ENCODE measurements around the gene IL19. TPM values are rescaled to one million over a fixed set of nuclear protein-coding genes. Genes with fewer than 3 reads are reported as not detected.

The IL19 gene
- not detected in 2 replicates for total RNA-seq

- no peak for DNase-seq (ENCODE audit: low read depth in 2 of 2)
Observed at GRCh38 chr1:206770531-206771337, at the start of gene IL19. TSS of gene IL19 (plus strand) at chr1:206770773. CDS start at chr1:206836663, 65,890 bp downstream.

GRCh38 chr1:206721454-206721853, 49.1 kb upstream of the IL19 start:
- no peak for DNase-seq (ENCODE audit: low read depth in 2 of 2)

- DNase-seq (ENCODE audit: low read depth in 2 of 2): no peak
Observed at GRCh38 chr1:206722751-206723461, 47.7 kb upstream of the IL19 start.

- DNase-seq (ENCODE audit: low read depth in 2 of 2): no peak
Observed at GRCh38 chr1:206723462-206723804, 47.1 kb upstream of the IL19 start.

- no peak for DNase-seq (ENCODE audit: low read depth in 2 of 2)
Observed at GRCh38 chr1:206723805-206724472, 46.6 kb upstream of the IL19 start.

GRCh38 chr1:206725109-206725963, 45.2 kb upstream of the IL19 start:
- peak in 1 of 2 donors; percentile 47 for DNase-seq (ENCODE audit: low read depth in 2 of 2)

GRCh38 chr1:206727981-206728696, 42.4 kb upstream of the IL19 start:
- DNase-seq (ENCODE audit: low read depth in 2 of 2): no peak

- DNase-seq (ENCODE audit: low read depth in 2 of 2): no peak
Observed at GRCh38 chr1:206728697-206728987, 41.9 kb upstream of the IL19 start.

- no peak for DNase-seq (ENCODE audit: low read depth in 2 of 2)
Observed at GRCh38 chr1:206729050-206729449, 41.5 kb upstream of the IL19 start.

GRCh38 chr1:206729507-206729906, 41.1 kb upstream of the IL19 start:
- DNase-seq (ENCODE audit: low read depth in 2 of 2): no peak

GRCh38 chr1:206732508-206732907, 38.1 kb upstream of the IL19 start:
- DNase-seq (ENCODE audit: low read depth in 2 of 2): no peak

GRCh38 chr1:206732992-206733391, 37.6 kb upstream of the IL19 start:
- DNase-seq (ENCODE audit: low read depth in 2 of 2): no peak

- peak in 1 of 2 donors; percentile 37 for DNase-seq (ENCODE audit: low read depth in 2 of 2)
Observed at GRCh38 chr1:206734499-206735142, 36.0 kb upstream of the IL19 start.

GRCh38 chr1:206735553-206736031, 35.0 kb upstream of the IL19 start:
- peak in 1 of 2 donors; percentile 18 for DNase-seq (ENCODE audit: low read depth in 2 of 2)

GRCh38 chr1:206736878-206737728, 33.5 kb upstream of the IL19 start:
- DNase-seq (ENCODE audit: low read depth in 2 of 2): no peak

- no peak for DNase-seq (ENCODE audit: low read depth in 2 of 2)
Observed at GRCh38 chr1:206737729-206738201, 32.8 kb upstream of the IL19 start.

GRCh38 chr1:206738370-206739366, 31.9 kb upstream of the IL19 start:
- no peak for DNase-seq (ENCODE audit: low read depth in 2 of 2)
